Heart left ventricle (tissue), 13 donors: ENCODE data around the gene MPDU1.

Experiments used
- POLR2A ChIP-seq, 2 donors: fragments of 450-650 bp; IDR thresholded peaks; one replicate each; pipeline ENCODE4 v1.6.1; 2017; ENCODE audit warnings: antibody characterized with exemption in 2 of 2, mild to moderate bottlenecking in 2 of 2, moderate library complexity in 2 of 2
- TF ChIP-seq, protein P1 (sequence below), 12 donors: fragments of 200-600 bp; sonication (generic) in 4 of 12; IDR thresholded peaks; one replicate each; pipeline versions ENCODE4 v1.5.0 to v1.8.0; 2018 to 2022; ENCODE audit warnings: antibody characterized with exemption in 12 of 12, mild to moderate bottlenecking in 5 of 12
- donor health status: ischemic (EF 13 %, LVEDD 7.1; RV severe dilation, severe dysfunction).
- donor health status: DM: no; HTN: yes; CAD: no.
- donor health status: DM: no; HTN: no; CAD: no.
- donor health status: ischemic (EF 25% LVEDD 6.9; RV normal size, moderate dysfunction).
- donor health status: ischemic (EF 25% LVEDD 5.7; RV mildly dilated, moderate dysfunction).
- donor health status: ischemic (EF 35%, LVEDD 5.7; RV mildly dilated, moderate dysfunction).
- donor health status: nonischemic (EF 11% LVEDD 7.7; RV severe dilation, severe dysfunction).
- donor health status: DM: yes; HTN: yes; CAD: no.
- donor health status: PGD.
- donor health status: ischemic (EF 29% LVEDD 5.4; RV normal size, mild dysfunction).
- donor health status: nonischemic (EF 23%, LVEDD 6.1; RV moderate dilation, normal function).

DNA sequence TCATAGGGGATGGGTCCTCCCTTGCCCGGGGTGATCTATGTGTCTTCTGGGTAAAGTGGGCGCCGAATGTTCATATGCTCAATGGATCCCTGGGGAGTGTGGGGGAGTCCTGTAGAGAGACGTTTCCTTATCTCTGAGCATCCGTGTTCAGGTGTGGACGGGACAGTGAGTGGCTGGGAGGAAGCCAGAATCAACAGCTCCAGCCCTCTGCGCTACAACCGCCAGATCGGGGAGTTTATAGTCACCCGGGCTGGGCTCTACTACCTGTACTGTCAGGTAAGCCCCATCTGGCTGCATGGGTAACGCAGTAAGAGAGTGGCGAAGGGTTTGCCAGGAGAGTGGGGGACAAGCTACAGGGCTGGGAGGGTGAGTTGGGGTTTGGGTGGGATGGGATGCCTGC is 27.0 kb upstream of the MPDU1 start:
- TF ChIP-seq, protein P1, sequence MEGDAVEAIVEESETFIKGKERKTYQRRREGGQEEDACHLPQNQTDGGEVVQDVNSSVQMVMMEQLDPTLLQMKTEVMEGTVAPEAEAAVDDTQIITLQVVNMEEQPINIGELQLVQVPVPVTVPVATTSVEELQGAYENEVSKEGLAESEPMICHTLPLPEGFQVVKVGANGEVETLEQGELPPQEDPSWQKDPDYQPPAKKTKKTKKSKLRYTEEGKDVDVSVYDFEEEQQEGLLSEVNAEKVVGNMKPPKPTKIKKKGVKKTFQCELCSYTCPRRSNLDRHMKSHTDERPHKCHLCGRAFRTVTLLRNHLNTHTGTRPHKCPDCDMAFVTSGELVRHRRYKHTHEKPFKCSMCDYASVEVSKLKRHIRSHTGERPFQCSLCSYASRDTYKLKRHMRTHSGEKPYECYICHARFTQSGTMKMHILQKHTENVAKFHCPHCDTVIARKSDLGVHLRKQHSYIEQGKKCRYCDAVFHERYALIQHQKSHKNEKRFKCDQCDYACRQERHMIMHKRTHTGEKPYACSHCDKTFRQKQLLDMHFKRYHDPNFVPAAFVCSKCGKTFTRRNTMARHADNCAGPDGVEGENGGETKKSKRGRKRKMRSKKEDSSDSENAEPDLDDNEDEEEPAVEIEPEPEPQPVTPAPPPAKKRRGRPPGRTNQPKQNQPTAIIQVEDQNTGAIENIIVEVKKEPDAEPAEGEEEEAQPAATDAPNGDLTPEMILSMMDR (IDR thresholded peaks at IDR 0.05), result no peak
- no peak for TF ChIP-seq POLR2A (IDR thresholded peaks at IDR 0.05)
